Measurements from ENCODE around the gene TAOK3. TPM values are rescaled to one million over a fixed set of nuclear protein-coding genes. Genes with fewer than 3 reads are reported as not detected.

Gene TAOK3
- total RNA-seq, 4 donors from 2014 or later: 48.8 to 78.0 (median 54.7) TPM

DNA sequence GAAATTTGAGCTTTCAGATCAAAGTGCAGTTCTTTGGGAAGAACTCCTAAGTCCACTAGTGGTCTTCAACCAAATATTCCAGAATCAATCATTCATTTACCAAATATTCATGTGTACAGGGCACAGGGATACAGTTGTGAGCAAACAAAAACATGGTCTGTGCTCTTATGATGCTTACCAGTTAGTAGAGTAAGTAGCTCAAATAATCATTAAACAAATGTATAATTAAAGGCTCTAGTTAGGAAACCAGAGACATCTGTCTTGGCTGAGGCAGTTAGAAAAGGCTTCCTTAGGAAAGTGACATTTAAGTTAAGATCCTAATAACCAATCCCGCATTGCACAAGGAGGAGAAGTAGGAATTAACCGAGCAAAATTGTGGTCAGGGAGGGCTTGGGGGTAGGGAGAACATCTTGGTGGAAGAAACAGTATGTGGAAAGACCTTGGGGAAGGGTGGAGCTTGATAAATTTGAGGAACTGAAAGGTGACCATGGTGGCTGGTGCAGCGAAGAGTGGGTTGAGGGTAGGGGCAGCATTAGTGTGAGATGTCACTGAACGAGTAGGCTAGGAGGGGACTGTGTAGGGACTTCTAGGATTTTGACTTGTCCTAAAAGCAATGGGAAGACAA lies 196.8 kb downstream of the TAOK3 start:
- no peak for TF ChIP-seq CTCF (IDR thresholded peaks at IDR 0.05; ENCODE audit: low read depth)

- no peak for TF ChIP-seq CTCF (IDR thresholded peaks at IDR 0.05; ENCODE audit: low read depth)
Observed at GRCh38 chr12:118166946-118167345, 205.8 kb downstream of the TAOK3 start.

DNA sequence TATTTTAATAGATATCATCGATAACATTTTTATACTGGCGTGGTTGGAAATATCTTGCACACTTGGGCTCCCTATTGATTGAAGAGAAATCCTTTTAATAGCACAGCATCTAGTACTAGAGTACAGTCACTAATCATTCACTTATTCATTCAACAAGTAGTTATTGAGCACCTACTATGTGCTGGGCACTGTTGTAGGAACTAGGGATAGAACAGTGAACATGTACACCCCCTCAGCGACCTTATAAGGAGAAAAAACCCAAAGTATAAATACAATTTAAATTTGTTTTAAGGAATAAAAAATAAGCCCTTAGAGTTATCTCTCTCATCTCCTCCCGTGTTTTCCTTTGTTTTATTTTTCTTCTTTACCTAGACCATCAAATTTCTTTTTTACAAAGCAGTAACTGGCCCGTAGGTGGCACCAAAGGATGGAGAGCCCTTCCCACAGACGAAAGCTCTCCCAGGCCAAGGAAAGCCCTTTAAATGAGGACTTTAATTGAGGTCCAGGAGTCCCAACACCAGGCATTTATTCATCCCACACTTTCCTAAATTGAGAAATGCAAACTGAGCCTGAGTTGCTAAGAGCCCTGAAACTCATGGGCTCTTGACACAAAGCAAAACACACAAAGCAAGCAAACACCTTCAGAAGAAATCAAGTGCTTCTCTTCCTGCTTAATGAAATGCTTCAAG lies 207.8 kb downstream of the TAOK3 start:
- no peak for TF ChIP-seq CTCF (IDR thresholded peaks at IDR 0.05; ENCODE audit: low read depth)

DNA sequence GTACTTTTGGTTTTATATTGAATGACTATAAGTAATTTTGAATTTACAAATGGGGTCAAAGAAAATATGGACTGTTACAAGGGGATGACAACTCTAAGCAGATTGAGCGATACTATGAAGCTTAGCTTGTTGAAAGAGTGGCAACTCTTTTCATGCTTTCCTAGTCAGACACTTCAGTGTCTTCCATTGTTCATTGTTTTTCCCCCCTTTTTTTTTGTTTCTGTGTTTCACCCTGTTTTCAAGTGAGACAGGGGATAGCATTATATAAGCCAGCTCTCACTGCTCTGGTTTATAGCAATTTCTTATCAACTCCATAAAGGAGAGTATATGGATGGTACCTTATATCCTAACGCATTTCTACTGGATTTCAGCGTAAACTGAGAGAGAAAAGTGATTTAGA lies 212.2 kb downstream of the TAOK3 start:
- TF ChIP-seq CTCF (IDR thresholded peaks at IDR 0.05; ENCODE audit: low read depth): no peak

- TF ChIP-seq CTCF (IDR thresholded peaks at IDR 0.05; ENCODE audit: low read depth): no peak
Observed at GRCh38 chr12:118151755-118152154, 221.0 kb downstream of the TAOK3 start.

DNA sequence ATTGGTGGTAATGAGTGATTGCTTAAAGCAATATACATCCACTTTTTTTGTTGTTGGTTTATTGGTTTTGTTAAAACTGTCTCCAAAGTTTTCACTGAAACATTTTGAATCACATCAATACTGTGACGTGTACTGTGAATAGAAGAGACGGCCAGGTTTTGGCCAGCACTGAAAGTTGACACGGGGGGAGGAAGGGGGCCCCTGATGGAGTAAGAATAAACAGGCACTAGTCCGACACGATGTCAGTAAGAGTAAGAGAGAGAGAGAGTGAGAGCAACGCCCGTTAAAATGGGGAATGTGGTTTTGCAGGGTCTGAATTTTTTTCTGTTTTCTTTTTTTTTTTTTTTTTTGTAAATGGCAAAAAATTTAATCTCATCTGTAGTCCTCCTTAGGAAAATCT lies 222.1 kb downstream of the TAOK3 start:
- no peak for TF ChIP-seq CTCF (IDR thresholded peaks at IDR 0.05; ENCODE audit: low read depth)

DNA sequence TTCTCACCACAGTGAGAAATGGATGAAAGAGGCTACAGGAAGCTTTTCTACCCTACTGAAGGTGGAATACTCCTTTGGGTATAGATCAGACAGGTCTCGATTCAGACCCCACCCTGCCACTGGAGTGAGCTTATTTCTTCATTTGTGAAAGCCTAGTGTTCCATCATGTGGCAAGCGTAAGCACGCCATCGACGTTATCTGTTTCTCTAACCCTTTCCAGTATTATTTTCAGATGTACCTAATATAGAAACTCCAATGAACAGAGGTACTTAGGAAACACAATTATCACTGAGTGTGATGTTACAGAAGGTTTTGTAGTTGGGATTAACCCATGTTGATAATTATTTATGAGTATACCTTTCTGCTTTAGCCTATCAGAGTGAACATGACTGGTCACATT lies 224.4 kb downstream of the TAOK3 start:
- no peak for TF ChIP-seq CTCF (IDR thresholded peaks at IDR 0.05; ENCODE audit: low read depth)

Data from subcutaneous adipose tissue (tissue), 4 donors.